Nephron (organoid): ENCODE measurements around the gene NAA60.
"Not testable (repeated sequence)": the region's sequence is repeated elsewhere in the genome, so short reads cannot be mapped to it uniquely, and the experiment has no call there.

ENCODE experiments used
- H3K27ac Mint-ChIP-seq, 3 experiments: 2 replicates each; pipeline ENCODE4 v1.8.0; 2020; ENCODE audit warnings: mixed read lengths in 3 of 3, mild to moderate bottlenecking in 2 of 3, moderate library complexity in 1 of 3
- H3K27me3 Mint-ChIP-seq: 2 replicates; pipeline ENCODE4 v1.8.0; 2021; ENCODE audit warnings: low read depth, mild to moderate bottlenecking, moderate library complexity, mixed read lengths
- H3K36me3 Mint-ChIP-seq: 2 replicates; pipeline ENCODE4 v1.8.0; 2020; ENCODE audit warnings: low read depth, mixed read lengths
- H3K4me1 Mint-ChIP-seq: 2 replicates; pipeline ENCODE4 v1.8.0; 2020; ENCODE audit warnings: mixed read lengths
- H3K4me3 Mint-ChIP-seq, 3 experiments: 2 replicates each; pipeline ENCODE4 v1.8.0; 2020; ENCODE audit warnings: mild to moderate bottlenecking in 3 of 3, mixed read lengths in 3 of 3, moderate library complexity in 2 of 3
- H3K9me3 Mint-ChIP-seq: 2 replicates; pipeline ENCODE4 v1.8.0; 2020; ENCODE audit warnings: mixed read lengths
- CTCF ChIP-seq, 3 experiments: fragments of 200-600 bp; sonication (generic); IDR thresholded peaks; one replicate each; pipeline ENCODE4 v1.5.0; 2021; ENCODE audit warnings: antibody characterized with exemption in 3 of 3; ENCODE audit not compliant: unreplicated experiment in 3 of 3

Gene NAA60

GRCh38 chr16:3472878-3473595 lies 29.6 kb downstream of the NAA60 start:
- Mint-ChIP-seq H3K4me3 (no peak overlapping the region), H3K36me3 (peaks cover 17% of the 10 kb centered on the region), H3K27me3 (no peaks in the 10 kb centered on the region), H3K4me1 (peaks cover 5% of the 10 kb centered on the region), H3K27ac (no peak overlapping the region), H3K9me3 (no peaks in the 10 kb centered on the region)
- TF ChIP-seq CTCF (IDR thresholded peaks at IDR 0.05; ENCODE audit: unreplicated experiment in 3 of 3) = no peak

- peaks cover 16% of the 10 kb centered on the region for H3K36me3 Mint-ChIP-seq
- not testable (repeated sequence) for H3K27ac Mint-ChIP-seq, H3K4me1 Mint-ChIP-seq, H3K9me3 Mint-ChIP-seq, H3K4me3 Mint-ChIP-seq, H3K27me3 Mint-ChIP-seq
These were observed 30.1 kb downstream of the NAA60 start for GRCh38 chr16:3473596-3473943.

GRCh38 chr16:3474136-3474779 lies 30.8 kb downstream of the NAA60 start:
- peaks cover 18% of the 10 kb centered on the region for H3K36me3 Mint-ChIP-seq
- no peak for TF ChIP-seq CTCF (IDR thresholded peaks at IDR 0.05; ENCODE audit: unreplicated experiment in 3 of 3)
- H3K4me1 Mint-ChIP-seq = no peaks in the 10 kb centered on the region
- H3K4me3 Mint-ChIP-seq = no peak overlapping the region
- no peak overlapping the region for H3K27ac Mint-ChIP-seq
- no peaks in the 10 kb centered on the region for H3K27me3 Mint-ChIP-seq
- H3K9me3 Mint-ChIP-seq = no peaks in the 10 kb centered on the region

- peaks cover 24% of the 10 kb centered on the region for H3K36me3 Mint-ChIP-seq
- not testable (repeated sequence) for H3K4me3 Mint-ChIP-seq, H3K4me1 Mint-ChIP-seq, H3K9me3 Mint-ChIP-seq, H3K27ac Mint-ChIP-seq, H3K27me3 Mint-ChIP-seq
These were observed 31.4 kb downstream of the NAA60 start for GRCh38 chr16:3474870-3475269.

- Mint-ChIP-seq H3K27me3 (no peaks in the 10 kb centered on the region), H3K9me3 (no peaks in the 10 kb centered on the region), H3K4me1 (no peaks in the 10 kb centered on the region), H3K36me3 (peaks cover 27% of the 10 kb centered on the region), H3K4me3 (no peak overlapping the region), H3K27ac (no peak overlapping the region)
- no peak for TF ChIP-seq CTCF (IDR thresholded peaks at IDR 0.05; ENCODE audit: unreplicated experiment in 3 of 3)
These were observed 32.3 kb downstream of the NAA60 start for GRCh38 chr16:3475604-3476375.

GRCh38 chr16:3476409-3476808 lies 32.9 kb downstream of the NAA60 start:
- Mint-ChIP-seq H3K4me1 (no peaks in the 10 kb centered on the region), H3K4me3 (no peak overlapping the region), H3K9me3 (no peaks in the 10 kb centered on the region), H3K27ac (no peak overlapping the region), H3K27me3 (no peaks in the 10 kb centered on the region), H3K36me3 (peaks cover 33% of the 10 kb centered on the region)
- TF ChIP-seq CTCF (IDR thresholded peaks at IDR 0.05; ENCODE audit: unreplicated experiment in 3 of 3) = no peak
